Activated CD4-positive, alpha-beta memory T cell treated with anti-CD3 and anti-CD28 coated beads, Interleukin-2, amount 10 ng/mL, durations not matched to agents 7 days and 5 days (primary cell): ENCODE results near the gene FBXL13. TPM values are rescaled to one million over a fixed set of nuclear protein-coding genes. Genes with fewer than 3 reads are reported as not detected.
"Not testable (repeated sequence)": the region's sequence is repeated elsewhere in the genome, so short reads cannot be mapped to it uniquely, and the experiment has no call there.

ENCODE experiments used
- CTCF ChIA-PET: fragments of 350-600 bp; sonication (Branson Sonifier 250); formaldehyde crosslinking; loops from one replicate; lab custom pipeline; 2021; ENCODE audit warnings: antibody characterized with exemption, inconsistent platforms; lab: Charles Lee
- POLR2A ChIA-PET: fragments of 350-600 bp; sonication (Branson Sonifier 250); formaldehyde crosslinking; loops from one replicate; lab custom pipeline; 2021; ENCODE audit warnings: antibody characterized with exemption; lab: Charles Lee
- DNase-seq: peaks from one replicate; pipeline ENCODE4 v3.0.0-alpha.2; 2020
- H3K27ac Mint-ChIP-seq: one replicate; pipeline ENCODE4 v1.8.0; 2021; ENCODE audit warnings: mild to moderate bottlenecking, mixed read lengths
- H3K27me3 Mint-ChIP-seq: one replicate; pipeline ENCODE4 v1.8.0; 2021; ENCODE audit warnings: mixed read lengths
- H3K36me3 Mint-ChIP-seq: one replicate; pipeline ENCODE4 v1.8.0; 2021; ENCODE audit warnings: low read depth, mixed read lengths
- H3K4me1 Mint-ChIP-seq: one replicate; pipeline ENCODE4 v1.8.0; 2021; ENCODE audit warnings: mixed read lengths
- H3K4me3 Mint-ChIP-seq: one replicate; pipeline ENCODE4 v1.8.0; 2021; ENCODE audit warnings: mild to moderate bottlenecking, mixed read lengths
- H3K9me3 Mint-ChIP-seq: one replicate; pipeline ENCODE4 v1.8.0; 2021; ENCODE audit warnings: mixed read lengths
- total RNA-seq, 2 experiments: library from RNA; stranded (reverse); gene quantifications; one replicate each; pipeline ENCODE4 v1.2.3, GENCODE V29; 2021

Gene FBXL13
- total RNA-seq, 2 experiments from 2014 or later, result 0.58 TPM; not detected in 1

- H3K4me3 Mint-ChIP-seq, H3K9me3 Mint-ChIP-seq, H3K4me1 Mint-ChIP-seq, DNase-seq, H3K27me3 Mint-ChIP-seq, CTCF ChIA-PET, H3K27ac Mint-ChIP-seq, H3K36me3 Mint-ChIP-seq, POLR2A ChIA-PET: not testable (repeated sequence)
Observed at GRCh38 chr7:102790364-102791100, 284.1 kb downstream of the FBXL13 start.

- POLR2A ChIA-PET, result not testable (repeated sequence)
Observed at GRCh38 chr7:102788770-102789169, 285.8 kb downstream of the FBXL13 start.

GRCh38 chr7:102780926-102781325 lies 293.7 kb downstream of the FBXL13 start:
- H3K36me3 Mint-ChIP-seq, result peaks cover 18% of the 10 kb centered on the region
- H3K27me3 Mint-ChIP-seq, H3K4me1 Mint-ChIP-seq, H3K27ac Mint-ChIP-seq, H3K4me3 Mint-ChIP-seq, POLR2A ChIA-PET, CTCF ChIA-PET, DNase-seq, H3K9me3 Mint-ChIP-seq: not testable (repeated sequence)

More at GRCh38 chr7:102788770-102789169, 285.8 kb downstream of the FBXL13 start:
- H3K4me1 Mint-ChIP-seq, H3K27ac Mint-ChIP-seq, H3K27me3 Mint-ChIP-seq, DNase-seq, H3K9me3 Mint-ChIP-seq, H3K36me3 Mint-ChIP-seq, CTCF ChIA-PET, H3K4me3 Mint-ChIP-seq: not testable (repeated sequence)

- POLR2A ChIA-PET, H3K27me3 Mint-ChIP-seq, DNase-seq, H3K27ac Mint-ChIP-seq, H3K9me3 Mint-ChIP-seq, CTCF ChIA-PET, H3K4me3 Mint-ChIP-seq, H3K4me1 Mint-ChIP-seq: not testable (repeated sequence)
- H3K36me3 Mint-ChIP-seq, result peaks cover 18% of the 10 kb centered on the region
Observed at GRCh38 chr7:102778663-102779062, 295.9 kb downstream of the FBXL13 start.

GRCh38 chr7:102776217-102776616 lies 298.4 kb downstream of the FBXL13 start:
- H3K4me1 Mint-ChIP-seq, H3K27me3 Mint-ChIP-seq, H3K9me3 Mint-ChIP-seq, DNase-seq, H3K4me3 Mint-ChIP-seq, H3K27ac Mint-ChIP-seq, CTCF ChIA-PET, POLR2A ChIA-PET: not testable (repeated sequence)
- peaks cover 18% of the 10 kb centered on the region for H3K36me3 Mint-ChIP-seq

- POLR2A ChIA-PET, H3K27me3 Mint-ChIP-seq, H3K4me3 Mint-ChIP-seq, H3K4me1 Mint-ChIP-seq, H3K27ac Mint-ChIP-seq, H3K36me3 Mint-ChIP-seq, DNase-seq, CTCF ChIA-PET, H3K9me3 Mint-ChIP-seq: not testable (repeated sequence)
Observed at GRCh38 chr7:102770467-102770866, 304.1 kb downstream of the FBXL13 start.

- H3K27me3 Mint-ChIP-seq, H3K4me3 Mint-ChIP-seq, DNase-seq, H3K36me3 Mint-ChIP-seq, CTCF ChIA-PET, H3K9me3 Mint-ChIP-seq, H3K4me1 Mint-ChIP-seq, POLR2A ChIA-PET, H3K27ac Mint-ChIP-seq: not testable (repeated sequence)
Observed at GRCh38 chr7:102769657-102770192, 304.9 kb downstream of the FBXL13 start.

- H3K36me3 Mint-ChIP-seq, POLR2A ChIA-PET, H3K27ac Mint-ChIP-seq, H3K4me3 Mint-ChIP-seq, DNase-seq, H3K4me1 Mint-ChIP-seq, H3K9me3 Mint-ChIP-seq, H3K27me3 Mint-ChIP-seq: not testable (repeated sequence)
- CTCF ChIA-PET, result interaction anchor here (0.5 kb wide), 1 partner anchor 299 kb away, joined by 4 read pairs; no protein-coding TSS in a partner anchor
Observed at GRCh38 chr7:102763295-102763905, 311.2 kb downstream of the FBXL13 start.

Other genes with a start within 250 kb of the FBXL13 start
- gene LRRC17, start 161.8 kb downstream of the FBXL13 start, total RNA-seq, result under 1 TPM in 1 of 2 experiments, not detected in 1; 0.15 TPM
- gene ARMC10, start 344 bp upstream of the FBXL13 start, total RNA-seq, result 10 to 100 TPM; 27.0 to 31.5 TPM
- 10 to 100 TPM; 10.7 to 11.5 TPM for gene NAPEPLD, start 74.3 kb upstream of the FBXL13 start, total RNA-seq
- gene PMPCB, start 222.6 kb upstream of the FBXL13 start, total RNA-seq, result 10 to 100 TPM; 63.9 TPM